NCI-H2029 (cell line): ENCODE measurements around the gene AR.
"Not testable (repeated sequence)": the region's sequence is repeated elsewhere in the genome, so short reads cannot be mapped to it uniquely, and the experiment has no call there.

ENCODE experiments used
- DNase-seq: peaks from one replicate; lab custom pipeline; 2025; lab: John Stamatoyannopoulos, UW

AR gene

GRCh38 chrX:67624325-67624724 is 80.5 kb downstream of the AR start:
- no peak for DNase-seq

DNA sequence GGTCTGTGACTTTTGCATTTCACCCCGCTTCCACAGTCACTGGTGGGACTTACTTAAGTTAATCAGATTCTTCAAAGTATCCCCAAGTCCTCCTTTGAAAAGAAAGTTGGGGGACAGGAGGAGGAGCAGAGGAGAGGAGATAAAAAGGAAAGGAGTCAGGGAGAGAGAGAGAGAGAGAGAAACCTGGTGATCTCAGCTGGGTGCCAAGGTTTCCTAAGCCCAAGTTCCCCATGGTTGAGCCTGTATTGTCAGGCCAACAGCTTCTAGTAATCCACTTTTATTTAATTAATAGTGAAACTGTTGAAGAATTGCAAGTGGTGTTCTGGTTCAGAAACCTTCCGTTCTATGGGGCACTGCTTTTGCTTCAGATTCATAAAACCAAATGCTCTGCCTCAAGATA is 91.6 kb downstream of the AR start:
- DNase-seq, result no peak

DNA sequence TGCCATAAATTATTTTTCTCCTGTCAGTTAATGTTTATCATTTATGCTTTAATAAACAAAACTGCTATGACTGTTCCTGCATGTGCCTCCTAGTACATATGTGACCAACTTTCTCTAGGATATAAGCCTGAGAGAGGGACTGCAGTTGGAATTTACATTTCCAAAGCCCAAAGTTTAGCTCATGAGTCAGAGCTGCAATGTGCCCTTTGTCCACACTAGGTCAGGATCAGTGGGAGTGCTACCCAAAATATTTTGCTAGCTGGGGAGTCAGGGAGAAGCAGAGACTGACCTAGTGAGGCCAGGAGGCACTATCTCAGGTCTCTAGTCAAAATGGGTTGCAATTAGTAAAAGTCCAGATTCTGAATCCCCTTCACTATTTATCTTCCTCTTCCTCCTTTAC is 92.7 kb downstream of the AR start:
- DNase-seq, result no peak

DNA sequence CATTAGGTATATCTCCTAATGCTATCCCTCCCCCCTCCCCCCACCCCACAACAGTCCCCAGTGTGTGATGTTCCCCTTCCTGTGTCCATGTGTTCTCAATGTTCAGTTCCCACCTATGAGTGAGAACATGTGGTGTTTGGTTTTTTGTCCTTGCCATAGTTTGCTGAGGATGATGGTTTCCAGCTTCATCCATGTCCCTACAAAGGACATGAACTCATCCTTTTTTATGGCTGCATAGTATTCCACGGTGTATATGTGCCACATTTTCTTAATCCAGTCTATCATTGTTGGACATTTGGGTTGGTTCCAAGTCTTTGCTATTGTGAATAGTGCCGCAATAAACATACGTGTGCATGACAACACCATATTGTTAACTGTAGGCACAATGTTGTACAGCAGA is 93.5 kb downstream of the AR start:
- not testable (repeated sequence) for DNase-seq

DNA sequence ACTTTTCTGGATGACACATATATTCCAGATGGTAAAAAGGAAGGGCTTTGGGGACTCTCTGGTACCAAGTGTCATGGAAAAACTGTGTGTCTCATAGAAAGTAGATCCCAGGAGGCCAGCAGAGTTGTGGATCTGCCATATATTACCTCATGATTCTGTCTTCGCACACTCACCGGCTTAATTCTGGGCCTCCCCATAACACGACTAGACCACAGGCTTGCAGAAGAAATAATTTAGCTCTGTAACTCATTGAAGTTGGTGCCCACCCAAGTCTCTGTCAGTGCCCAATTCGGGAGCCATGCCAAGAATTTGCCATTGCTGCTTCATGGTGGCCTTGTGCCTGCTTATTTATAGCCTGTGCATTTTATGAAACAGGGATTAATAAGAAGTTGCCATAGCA is 104.5 kb downstream of the AR start:
- DNase-seq, result no peak

DNA sequence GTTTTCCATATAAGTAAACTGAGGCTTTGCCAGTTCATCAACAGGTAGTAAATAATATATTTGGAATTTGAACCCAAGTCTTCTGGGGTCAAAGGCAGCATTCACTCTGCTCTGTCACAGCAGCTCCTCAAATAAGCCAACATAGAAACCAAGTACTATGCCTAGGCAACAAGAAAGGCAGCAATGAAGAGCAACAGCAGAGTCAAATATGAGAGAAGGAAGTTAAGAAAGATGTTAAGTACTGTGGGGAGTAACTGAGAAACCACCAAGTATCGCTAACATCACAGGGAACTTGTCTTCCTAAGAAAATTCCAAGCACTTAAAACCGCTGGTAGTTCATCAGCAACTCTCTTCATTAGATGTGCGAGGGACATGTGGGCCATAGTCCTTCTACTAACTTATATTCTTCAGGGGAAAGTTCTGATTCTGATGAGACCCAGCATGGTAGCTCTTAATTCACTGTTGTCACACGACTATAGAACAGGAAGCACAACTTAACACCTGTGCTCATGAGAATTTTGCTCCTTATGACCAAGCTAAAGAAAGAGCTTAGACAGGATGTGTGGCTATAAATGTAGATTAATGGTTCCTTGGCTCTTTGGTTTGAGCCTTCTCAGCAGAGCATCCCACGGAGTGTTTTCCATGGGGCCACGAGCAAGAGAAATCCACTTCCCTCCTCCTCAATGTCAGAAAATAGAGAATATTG is 107.8 kb downstream of the AR start:
- DNase-seq, result no peak

DNA sequence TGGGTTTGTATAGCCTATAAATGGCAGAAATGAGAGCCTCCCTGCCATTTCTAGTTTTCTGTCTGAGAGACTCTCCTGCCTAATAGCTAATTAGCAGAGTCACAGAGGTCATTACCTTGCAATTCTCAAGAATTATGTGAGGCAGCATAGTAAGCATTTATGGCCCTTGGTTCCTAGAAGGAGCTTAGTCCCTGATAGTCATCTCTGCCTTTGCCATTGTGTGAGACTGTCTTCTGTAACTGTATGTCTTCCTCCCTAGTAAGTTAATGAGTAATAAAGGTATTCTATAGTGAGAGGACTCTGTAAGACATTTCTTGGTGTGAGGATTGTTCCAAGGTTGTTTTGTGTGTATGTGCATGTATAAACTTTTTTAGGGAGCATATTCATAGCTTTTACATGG is 108.7 kb downstream of the AR start:
- no peak for DNase-seq

DNA sequence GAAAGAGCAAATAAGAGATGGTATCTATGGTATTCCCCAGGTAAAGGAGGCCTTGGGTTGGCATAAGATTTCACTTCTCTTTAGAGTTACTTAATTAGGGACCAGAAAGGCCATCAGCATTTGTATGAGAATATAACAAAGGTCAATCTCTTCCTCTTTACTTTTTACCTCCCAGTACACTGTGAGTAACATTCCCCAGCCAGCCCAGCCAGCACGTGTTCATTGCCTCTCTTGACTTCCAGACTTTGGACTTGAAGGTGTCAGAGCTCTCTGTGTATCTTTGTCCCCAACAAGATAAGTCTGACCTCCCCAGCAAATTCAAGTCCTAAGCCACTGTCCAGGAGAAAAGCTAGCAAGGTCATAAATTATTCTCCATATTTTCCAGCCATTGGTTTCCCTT is 110.5 kb downstream of the AR start:
- no peak for DNase-seq

DNA sequence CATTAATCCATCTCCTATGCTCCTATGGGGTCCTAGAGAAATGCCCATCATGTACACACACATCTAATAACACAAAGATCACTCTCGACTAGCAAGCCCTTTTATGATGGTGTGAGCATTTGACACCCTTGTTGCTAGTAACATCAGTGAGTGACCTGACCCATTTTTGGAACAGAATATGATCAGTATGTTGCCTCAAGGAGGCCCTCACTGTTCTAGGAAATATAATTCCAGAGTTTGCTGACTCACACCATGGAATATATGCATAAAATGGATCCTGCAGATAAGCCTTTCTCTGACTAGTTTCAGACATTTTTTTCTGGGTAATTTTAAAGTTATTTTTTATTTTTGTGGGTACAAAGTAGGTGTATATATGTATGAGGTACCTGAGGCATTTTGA is 121.8 kb downstream of the AR start:
- DNase-seq, result no peak

- not testable (repeated sequence) for DNase-seq
These were observed 126.9 kb downstream of the AR start for GRCh38 chrX:67670717-67671116.

DNA sequence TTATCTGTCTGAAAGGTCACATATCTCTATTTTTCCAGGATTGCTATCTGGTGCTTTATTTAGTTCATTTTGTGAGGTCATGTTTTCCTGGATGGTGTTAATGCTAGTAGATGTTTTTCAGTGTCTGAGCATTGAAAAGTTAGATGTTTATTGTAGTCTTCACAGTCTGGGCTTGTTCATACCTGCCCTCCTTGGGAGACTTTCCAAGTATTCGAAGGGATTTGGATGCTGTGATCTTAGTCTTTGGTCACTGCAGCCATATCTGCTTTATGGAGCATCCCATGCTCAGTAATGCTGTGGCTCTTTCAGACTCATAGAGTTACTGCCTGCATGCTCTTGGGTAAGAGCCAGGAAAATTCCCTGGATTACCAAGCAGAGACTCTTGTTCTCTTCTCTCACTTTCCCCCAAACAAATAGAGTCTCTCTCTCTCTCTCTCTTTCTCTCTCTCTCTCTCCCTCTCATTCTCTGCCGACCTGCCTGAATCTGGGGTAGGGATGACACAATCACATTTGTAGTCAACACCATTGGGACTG is 130.0 kb downstream of the AR start:
- DNase-seq, result no peak

DNA sequence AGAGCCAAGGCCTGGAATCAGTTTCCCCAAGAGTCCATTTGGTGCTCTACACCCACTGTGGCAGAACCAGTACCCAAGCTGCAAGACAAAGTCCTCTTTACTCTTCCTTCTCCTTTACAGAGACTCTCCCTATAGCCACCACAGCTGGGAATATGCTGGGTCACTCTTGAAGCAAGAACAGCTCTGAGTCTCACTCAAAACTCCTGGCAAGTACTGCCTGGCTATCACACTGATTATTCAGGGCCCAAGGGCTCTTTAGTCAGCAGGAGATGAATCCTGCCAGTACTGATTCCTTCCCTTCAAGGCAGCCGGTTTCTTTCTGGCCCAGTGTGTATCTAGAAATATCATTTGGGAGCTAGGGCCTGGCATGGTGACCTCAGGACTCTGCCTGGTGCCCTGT is 130.9 kb downstream of the AR start:
- no peak for DNase-seq

DNA sequence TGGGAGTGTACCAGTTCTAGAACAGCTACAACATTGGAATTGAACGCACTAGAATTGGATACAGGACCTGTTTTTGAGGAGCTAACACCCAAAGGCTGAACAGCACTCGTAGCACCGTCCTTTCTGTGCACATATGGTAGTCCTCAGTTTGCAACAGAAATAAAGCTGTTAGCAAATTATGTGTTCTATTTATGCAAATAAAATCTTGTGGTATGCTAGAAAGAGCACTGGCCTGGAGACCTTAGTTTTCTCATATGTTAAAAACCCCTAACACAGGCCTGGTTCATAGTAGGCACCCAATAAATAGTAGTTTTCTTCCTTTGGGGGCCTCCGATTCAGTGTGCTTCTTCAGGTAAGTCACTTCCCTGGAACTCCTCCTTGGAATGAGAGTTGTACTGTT is 140.3 kb downstream of the AR start:
- DNase-seq, result no peak

- no peak for DNase-seq
These were observed 148.4 kb downstream of the AR start for GRCh38 chrX:67692246-67692645.

DNA sequence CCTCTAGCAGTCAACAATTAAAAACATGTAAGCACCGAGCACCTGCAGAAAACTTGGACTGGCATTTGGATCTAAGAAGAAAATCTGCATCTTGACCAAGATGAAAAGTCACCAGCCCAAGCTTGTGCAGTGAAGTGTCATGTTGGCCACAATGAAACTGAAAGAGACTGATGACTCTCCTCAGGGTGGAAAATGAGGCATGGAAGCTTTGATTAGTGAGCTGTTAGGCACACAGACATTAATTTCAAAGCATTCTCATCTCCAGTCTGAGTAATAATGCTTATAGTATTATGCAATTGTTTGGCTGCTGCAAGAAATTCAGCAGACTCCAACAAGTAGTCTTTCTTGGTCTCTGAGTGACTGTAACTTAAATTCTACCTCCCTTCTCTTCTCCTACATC is 150.1 kb downstream of the AR start:
- DNase-seq, result no peak

DNA sequence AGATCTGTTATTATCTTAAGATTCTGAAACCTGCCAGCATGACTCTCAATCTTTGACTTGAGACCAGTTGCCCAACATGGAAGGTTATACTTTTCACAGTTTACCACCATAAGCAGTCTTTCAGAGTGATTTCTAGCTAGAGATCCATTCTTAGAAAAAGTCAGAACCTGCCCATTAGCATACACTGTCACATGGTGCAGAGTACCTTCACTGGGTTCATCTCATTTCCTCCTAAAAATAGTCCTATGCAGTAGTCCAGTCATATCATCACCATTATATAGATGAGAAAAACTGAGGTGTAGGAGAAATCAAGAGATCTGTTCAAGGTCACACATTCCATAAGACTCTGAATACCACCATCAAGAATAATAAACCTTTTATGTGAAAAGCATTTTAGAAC is 153.6 kb downstream of the AR start:
- DNase-seq, result no peak

- DNase-seq, result no peak
These were observed 156.8 kb downstream of the AR start for GRCh38 chrX:67700602-67701001.

- no peak for DNase-seq
These were observed 170.2 kb downstream of the AR start for GRCh38 chrX:67714004-67714403.

- no peak for DNase-seq
These were observed 173.8 kb downstream of the AR start for GRCh38 chrX:67717571-67717970.

- DNase-seq, result no peak
These were observed 175.1 kb downstream of the AR start for GRCh38 chrX:67718926-67719325.

DNA sequence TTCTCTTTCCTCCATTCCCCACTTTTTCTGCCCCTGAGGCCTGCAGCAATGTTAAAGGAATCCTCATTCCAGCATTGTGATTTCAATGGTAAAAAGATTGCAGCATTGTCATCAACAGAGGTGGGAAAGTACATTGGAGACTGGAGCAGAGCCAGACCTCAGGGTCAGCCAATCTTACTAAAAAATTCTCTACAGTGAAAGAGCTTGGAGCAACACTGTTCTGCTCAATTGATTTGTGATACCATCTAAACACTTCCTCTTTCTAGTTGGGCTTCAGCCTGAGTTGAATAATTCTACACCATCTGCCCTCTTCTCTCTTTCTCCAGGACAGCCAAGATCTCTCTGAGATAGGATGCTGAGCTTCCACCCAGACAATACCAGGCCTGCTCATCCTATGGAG is 176.5 kb downstream of the AR start:
- no peak for DNase-seq

- no peak for DNase-seq
These were observed 177.5 kb downstream of the AR start for GRCh38 chrX:67721321-67721720.

DNA sequence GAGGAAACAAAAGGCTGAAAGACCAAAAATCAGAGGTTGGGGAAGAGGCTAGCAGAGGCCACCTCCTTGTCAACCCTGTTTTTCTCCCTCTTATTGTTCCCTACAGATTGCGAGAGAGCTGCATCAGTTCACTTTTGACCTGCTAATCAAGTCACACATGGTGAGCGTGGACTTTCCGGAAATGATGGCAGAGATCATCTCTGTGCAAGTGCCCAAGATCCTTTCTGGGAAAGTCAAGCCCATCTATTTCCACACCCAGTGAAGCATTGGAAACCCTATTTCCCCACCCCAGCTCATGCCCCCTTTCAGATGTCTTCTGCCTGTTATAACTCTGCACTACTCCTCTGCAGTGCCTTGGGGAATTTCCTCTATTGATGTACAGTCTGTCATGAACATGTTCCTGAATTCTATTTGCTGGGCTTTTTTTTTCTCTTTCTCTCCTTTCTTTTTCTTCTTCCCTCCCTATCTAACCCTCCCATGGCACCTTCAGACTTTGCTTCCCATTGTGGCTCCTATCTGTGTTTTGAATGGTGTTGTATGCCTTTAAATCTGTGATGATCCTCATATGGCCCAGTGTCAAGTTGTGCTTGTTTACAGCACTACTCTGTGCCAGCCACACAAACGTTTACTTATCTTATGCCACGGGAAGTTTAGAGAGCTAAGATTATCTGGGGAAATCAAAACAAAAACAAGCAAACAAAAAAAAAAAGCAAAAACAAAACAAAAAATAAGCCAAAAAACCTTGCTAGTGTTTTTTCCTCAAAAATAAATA is 179.9 kb downstream of the AR start:
- DNase-seq, result no peak
